Right forelimb (tissue), 1 donor: ENCODE results near the gene TTC28.
"Not testable (repeated sequence)": the region's sequence is repeated elsewhere in the genome, so short reads cannot be mapped to it uniquely, and the experiment has no call there.

Source experiments
- DNase-seq: peaks from one replicate; pipeline ENCODE4 v3.0.0-alpha.2; 2018

Gene TTC28

GRCh38 chr22:28075358-28075981 is 604.2 kb downstream of the TTC28 start:
- no peak for DNase-seq

DNA sequence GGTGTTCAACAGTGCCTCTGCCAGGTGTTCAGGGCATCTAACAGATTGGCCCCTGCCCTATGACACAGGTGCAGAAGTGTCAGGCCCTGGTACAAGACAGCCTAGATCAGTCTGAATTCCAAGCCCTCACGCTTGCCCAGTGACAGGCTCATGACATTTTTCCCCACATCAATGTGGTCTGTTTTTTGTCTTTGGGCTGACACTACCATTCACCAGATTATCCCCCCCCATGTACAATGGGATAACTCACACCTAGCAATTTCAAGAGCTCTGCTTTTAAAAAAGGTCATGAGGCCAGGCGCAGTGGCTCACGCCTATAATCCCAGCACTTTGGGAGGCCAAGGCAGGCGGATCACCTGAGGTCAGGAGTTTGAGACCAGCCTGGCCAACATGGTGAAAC is 605.1 kb downstream of the TTC28 start:
- no peak for DNase-seq

GRCh38 chr22:28072066-28072465 is 607.6 kb downstream of the TTC28 start:
- no peak for DNase-seq

DNA sequence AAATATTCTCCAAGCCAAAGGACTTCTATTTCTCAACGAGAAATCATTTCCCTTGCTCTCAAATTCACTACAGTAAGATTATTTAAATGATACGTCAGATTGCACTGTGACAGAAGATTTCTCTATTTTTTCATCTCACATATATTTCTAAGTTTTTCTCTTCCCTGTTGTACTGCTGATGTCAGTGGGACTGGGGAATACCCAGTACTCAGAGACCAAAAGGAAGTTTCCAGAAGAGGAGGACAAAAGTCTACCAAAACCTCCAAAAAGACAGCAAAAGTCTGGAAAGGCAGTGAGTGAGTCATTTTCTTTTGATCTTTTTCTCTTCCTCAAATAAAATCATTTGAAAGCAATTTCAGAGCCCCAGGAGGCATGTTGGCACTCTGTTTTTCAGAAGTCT is 610.8 kb downstream of the TTC28 start:
- no peak for DNase-seq

DNA sequence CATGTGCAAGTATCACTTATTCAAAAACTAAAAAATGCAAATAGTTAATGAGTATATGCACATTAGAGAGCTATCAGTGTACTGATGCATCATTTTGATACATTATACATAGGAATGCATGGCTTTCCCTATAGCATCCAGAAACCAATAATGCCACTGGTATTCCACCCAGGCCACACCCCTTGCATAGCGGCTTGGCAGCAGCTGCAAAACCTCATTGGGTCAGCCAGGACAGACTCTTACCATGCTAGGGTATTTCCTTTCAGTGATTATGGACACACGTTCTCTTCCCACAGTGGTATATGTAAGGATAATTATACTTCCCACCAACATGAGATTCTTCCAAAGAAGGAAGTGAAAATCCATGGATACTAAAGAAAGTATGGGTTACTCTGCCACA is 614.7 kb downstream of the TTC28 start:
- peak; percentile 54 for DNase-seq

GRCh38 chr22:28063656-28064055 is 616.0 kb downstream of the TTC28 start:
- no peak for DNase-seq

DNA sequence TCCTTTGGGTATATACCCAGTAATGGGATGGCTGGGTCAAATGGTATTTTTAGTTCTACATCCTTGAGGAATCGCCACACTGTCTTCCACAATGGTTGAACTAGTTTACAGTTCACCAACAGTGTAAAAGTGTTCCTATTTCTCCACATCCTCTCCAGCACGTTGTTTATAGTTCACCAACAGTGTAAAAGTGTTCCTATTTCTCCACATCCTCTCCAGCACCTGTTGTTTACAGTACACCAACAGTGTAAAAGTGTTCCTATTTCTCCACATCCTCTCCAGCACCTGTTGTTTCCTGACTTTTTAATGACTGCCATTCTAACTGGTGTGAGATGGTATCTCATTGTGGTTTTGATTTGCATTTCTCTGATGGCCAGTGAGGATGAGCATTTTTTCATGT is 619.0 kb downstream of the TTC28 start:
- not testable (repeated sequence) for DNase-seq

GRCh38 chr22:28058036-28058435 is 621.6 kb downstream of the TTC28 start:
- DNase-seq, result no peak

GRCh38 chr22:28054819-28055208 is 624.8 kb downstream of the TTC28 start:
- no peak for DNase-seq

GRCh38 chr22:28053896-28054818 is 625.5 kb downstream of the TTC28 start:
- DNase-seq, result no peak

GRCh38 chr22:28052825-28053269 is 626.8 kb downstream of the TTC28 start:
- DNase-seq, result no peak

DNA sequence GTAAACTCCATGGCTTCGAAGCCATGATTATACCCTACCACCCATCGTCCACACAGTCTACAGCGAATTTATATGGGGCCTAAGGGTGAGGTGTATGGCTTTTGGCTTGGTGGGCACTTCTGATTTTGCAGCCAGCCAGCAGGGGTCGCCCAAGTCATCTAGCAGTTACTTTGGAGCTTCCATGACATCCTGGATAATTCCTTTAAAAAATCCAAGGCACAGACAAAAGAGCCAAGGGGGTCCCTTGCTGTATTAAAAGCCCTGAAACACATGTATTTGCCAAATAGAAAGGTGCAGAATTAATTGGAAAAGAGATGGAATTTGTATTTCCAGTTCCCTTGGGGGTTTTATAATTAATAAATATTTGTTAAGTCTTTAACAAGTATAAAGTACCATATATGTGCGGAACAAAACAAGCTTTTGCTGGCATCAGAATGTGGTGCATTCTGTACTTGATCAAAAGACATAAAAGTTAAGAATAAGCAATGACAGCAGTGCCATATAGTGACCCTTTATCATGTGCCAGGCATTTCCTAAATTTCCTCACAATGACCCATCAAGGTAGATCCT is 627.8 kb downstream of the TTC28 start:
- peak; percentile 85 for DNase-seq

DNA sequence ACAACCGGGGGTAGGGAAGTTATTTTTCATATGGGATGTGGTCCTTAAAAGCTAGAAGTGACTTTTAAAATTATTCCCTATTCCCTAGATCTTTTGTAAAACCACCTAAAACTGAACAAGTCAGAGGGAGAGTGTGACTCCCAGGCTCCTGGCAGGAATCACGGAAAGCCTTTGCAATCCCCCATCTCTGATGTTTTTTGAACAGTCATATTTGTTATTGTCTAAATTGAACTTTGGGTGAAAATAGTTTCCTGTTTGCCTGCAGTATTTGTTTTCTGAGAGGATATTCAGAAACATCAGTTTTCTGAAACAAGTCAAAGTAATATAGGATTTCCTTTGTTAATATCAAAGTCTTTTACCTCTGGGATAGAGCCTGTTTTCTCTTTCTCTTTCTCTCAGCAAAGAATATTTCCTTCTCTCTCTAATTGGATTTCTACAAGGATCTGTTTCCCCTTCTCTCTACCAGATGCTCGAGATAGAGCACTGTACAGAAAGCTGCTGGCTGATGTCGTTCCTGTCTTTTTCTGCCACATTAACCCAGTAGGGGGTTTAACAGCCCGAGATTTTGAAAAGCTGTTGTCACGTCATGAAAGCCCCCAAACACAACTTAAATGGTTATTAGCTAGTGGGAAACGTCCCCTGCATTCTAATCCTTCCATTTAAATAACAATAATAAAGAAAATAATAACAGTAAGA is 628.4 kb downstream of the TTC28 start:
- DNase-seq, result no peak

DNA sequence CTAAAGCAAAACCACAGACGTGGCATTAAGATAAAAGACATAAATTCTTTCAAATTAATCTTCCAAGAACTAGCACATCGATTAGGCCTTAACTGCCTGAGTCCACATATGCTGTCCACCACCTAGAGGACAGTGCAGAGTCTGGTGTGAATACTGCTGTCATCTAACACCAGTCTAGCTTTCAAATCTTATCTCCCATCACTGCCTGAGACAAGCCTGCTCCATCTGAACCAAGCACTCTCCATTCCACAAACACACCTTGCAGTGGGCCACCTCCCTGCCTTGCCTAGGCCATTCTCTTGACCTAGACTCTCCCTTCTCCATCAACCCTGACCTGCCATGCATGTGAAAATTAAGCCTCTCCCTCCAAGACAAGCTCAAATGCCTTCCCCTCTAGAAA is 631.1 kb downstream of the TTC28 start:
- no peak for DNase-seq

- no peak for DNase-seq
Measured at GRCh38 chr22:28047740-28048139, 631.9 kb downstream of the TTC28 start.

DNA sequence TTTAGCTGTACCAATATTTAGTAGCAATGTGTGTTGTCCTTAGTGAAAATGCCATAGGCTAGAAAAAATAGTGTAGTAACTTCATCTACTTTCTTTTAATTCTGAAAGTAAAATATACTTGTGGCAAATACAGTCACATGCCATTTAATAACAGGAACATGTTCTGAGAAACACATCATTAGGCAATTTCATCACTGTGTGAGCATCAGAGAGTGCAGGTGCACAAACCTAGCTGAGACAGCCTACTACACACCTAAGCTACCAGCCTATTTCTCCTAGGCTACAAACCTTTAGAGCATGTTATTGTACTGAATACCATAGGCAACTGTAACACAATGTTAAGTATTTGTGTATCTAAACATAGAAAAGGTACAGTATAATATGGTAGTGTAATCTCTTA is 633.5 kb downstream of the TTC28 start:
- DNase-seq, result no peak

GRCh38 chr22:28044546-28045173 is 635.0 kb downstream of the TTC28 start:
- DNase-seq, result no peak

DNA sequence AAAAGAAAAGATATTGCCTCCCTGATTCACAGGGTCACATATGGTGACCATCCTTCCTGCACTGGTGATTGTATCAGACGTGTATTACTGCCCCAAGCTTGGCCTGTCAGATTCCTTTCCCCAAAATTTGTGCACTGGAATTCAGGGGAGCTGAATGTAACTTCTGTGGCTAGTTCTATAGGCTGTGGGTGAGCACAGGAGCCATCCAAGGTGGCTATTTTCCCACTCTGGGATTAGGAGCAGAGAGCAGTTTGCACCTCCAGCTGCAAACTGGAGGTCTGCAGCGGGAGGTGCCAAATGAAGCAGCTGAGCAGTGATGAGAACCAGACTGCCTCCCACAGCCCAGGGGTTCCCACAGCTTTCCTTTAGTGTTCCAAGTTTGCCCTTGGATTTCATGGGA is 636.4 kb downstream of the TTC28 start:
- no peak for DNase-seq

DNA sequence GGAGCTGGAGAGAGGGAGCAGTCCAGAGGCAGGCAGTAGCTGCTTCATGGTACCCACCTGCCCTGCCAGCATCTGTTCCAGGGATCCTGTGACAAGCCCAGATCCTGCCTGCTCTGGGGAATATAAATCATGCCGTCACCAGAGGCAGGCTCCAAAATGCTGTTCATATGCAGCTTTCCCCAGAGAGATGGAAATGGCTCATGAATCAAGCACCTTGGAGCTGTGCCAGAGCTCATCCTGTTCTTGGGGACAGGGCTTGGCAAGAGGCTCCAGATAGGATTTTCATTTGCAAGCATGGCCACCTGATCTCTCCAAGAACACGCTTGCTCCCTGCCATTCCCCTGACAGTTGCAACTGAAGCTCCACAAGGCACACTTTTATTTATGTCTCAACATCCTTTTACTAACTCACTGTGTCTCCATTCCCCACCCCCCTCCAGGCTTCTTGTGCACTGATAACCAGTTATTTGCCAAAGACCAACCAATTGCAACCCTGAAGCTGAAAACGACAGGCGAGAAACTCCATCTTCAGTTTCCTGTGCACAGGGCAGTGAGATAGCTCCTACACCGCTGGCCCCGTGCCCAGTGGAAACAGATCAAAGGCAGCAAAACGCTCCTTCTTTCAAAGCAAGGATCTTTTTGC is 644.8 kb downstream of the TTC28 start:
- peak; percentile 72 for DNase-seq

DNA sequence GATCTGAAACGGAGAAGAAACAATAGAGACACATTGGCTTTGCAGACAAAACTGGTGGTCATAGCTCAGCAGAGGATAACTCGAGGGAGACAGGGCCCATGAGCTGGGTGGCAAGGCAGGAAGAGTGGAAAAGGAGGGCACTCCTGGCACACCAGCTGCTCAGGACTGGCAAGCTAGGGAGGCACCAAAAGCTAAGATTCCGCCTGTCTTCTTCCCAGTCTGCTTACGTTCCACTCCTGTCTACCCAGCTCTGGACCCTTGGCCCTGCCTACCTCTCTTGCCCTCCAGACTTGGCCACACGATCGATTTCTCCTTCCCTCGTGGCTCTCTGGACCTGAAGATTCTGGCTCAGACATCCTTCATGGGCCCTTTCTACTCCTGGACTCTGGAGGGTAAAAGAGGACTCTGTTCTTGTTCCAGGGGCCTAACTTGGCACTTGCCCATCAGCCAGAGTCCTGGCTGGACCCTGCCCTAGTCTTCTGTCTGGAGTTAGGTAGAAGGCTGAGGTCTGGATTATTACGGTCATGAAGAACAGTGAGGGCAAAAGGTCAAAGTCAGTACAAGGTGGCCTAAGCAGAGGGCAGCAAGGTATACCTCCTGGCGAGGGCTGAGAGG is 645.4 kb downstream of the TTC28 start:
- DNase-seq, result peak; percentile 30

DNA sequence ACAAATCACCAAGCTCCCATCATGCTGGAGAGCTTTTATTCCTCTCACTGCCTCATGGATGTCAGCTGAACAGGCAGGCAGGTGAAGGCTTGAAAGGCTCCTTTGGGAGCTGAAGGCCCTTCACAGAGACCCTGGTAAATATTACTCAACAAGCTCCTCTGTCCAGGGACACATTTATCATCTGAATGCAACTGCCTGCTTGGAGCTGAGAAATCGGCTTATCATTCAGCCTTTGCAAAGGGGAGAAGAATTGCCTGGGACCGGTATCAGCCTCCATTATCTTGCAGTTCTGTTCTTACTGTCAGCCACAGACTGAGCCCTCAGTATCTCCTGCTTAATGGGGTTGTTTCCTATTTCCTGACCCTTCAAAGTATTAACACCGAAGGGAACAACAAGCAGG is 646.8 kb downstream of the TTC28 start:
- peak; percentile 4 for DNase-seq

GRCh38 chr22:28031383-28031922 is 648.2 kb downstream of the TTC28 start:
- peak; percentile 12 for DNase-seq
